GM23248 (cell line): ENCODE data around the gene STK33.

Experiments
- EZH2 ChIP-seq: fragments of 200-600 bp; sonication (generic); IDR thresholded peaks from 2 replicates; pipeline ENCODE4 v1.6.1; 2018; ENCODE audit warnings: antibody characterized with exemption, mild to moderate bottlenecking; ENCODE audit not compliant: insufficient read depth, poor library complexity, severe bottlenecking
- EZH2phosphoT487 ChIP-seq: fragments of 200-600 bp; sonication (generic); IDR thresholded peaks from 2 replicates; pipeline ENCODE4 v1.6.1; 2018; ENCODE audit warnings: antibody characterized with exemption, moderate library complexity, mild to moderate bottlenecking, low read depth; ENCODE audit not compliant: insufficient read depth

- TF ChIP-seq EZH2 = no peak
- TF ChIP-seq EZH2phosphoT487 = no peak
Observed at GRCh38 chr11:8544807-8545206, 49.2 kb downstream of the STK33 start.
